ENCODE data around the gene CAPN12. TPM values are rescaled to one million over a fixed set of nuclear protein-coding genes. Genes with fewer than 3 reads are reported as not detected.

CAPN12 gene
- total and polyA plus RNA-seq, 10 donors, result 9.0 to 33.3 (median 16.0) TPM

GRCh38 chr19:38710416-38710702 is 33.9 kb downstream of the CAPN12 start:
- no peaks in the 10 kb centered on the region for H3K27me3 ChIP-seq (replicated peaks in 1 of 7)
- peaks cover 7 to 100% (median 98%) of the 10 kb centered on the region in 6 donors for H3K36me3 ChIP-seq
- TF ChIP-seq POLR2A (IDR thresholded peaks at IDR 0.05) (no peak), CTCF (IDR thresholded peaks at IDR 0.05 in 8 of 11, conservative IDR thresholded peaks at IDR 0.05 in 3 of 11) (no peak), POLR2AphosphoS5 (IDR thresholded peaks at IDR 0.05) (no peak)
- WGBS, 5 donors, result 57 to 87% (median 81%) methylated on average over 2 of the region's 2 CpGs
- H3K27ac ChIP-seq, result peak overlapping the region; percentile 0 to 88 (median 78)
- H3K4me1 ChIP-seq, result peaks cover 44 to 94% (median 84%) of the 10 kb centered on the region in 6 donors
- no peak for DNase-seq
- intact Hi-C loops (cut with DNase I; ENCODE audit: low total_unique reads), result no loop called here
- no peaks in the 10 kb centered on the region for H3K9me3 ChIP-seq
- H3K4me3 ChIP-seq, result no peak overlapping the region

- peak overlapping the region; percentile 63 to 88 (median 78) for H3K27ac ChIP-seq
- DNase-seq, result peak; percentile 88
- H3K36me3 ChIP-seq, result peaks cover 6 to 100% (median 98%) of the 10 kb centered on the region in 6 donors
- H3K9me3 ChIP-seq, result no peaks in the 10 kb centered on the region
- TF ChIP-seq POLR2A (IDR thresholded peaks at IDR 0.05) (no peak), POLR2AphosphoS5 (IDR thresholded peaks at IDR 0.05) (peak; percentile 81 to 84 (median 83))
- H3K27me3 ChIP-seq (replicated peaks in 1 of 7), result no peaks in the 10 kb centered on the region
- H3K4me1 ChIP-seq, result peaks cover 44 to 100% (median 89%) of the 10 kb centered on the region in 6 donors
- no peak overlapping the region for H3K4me3 ChIP-seq
- intact Hi-C loops (cut with DNase I; ENCODE audit: low total_unique reads), result loop anchor here (10.0 kb wide), 1 partner anchor 55 kb away; no protein-coding TSS in a partner anchor
- WGBS, 5 donors, result 65 to 74% (median 70%) methylated on average over 19 to 27 of the region's 27 CpGs
These were observed 34.4 kb downstream of the CAPN12 start for GRCh38 chr19:38709671-38710415.

- Histone ChIP-seq H3K4me1 (peaks cover 44 to 100% (median 90%) of the 10 kb centered on the region in 6 donors), H3K27me3 (replicated peaks in 1 of 7) (no peaks in the 10 kb centered on the region), H3K27ac (peak overlapping the region; percentile 63 to 88 (median 78)), H3K9me3 (no peaks in the 10 kb centered on the region), H3K4me3 (no peak overlapping the region), H3K36me3 (peaks cover 0 to 100% (median 98%) of the 10 kb centered on the region in 6 donors)
- intact Hi-C loops (cut with DNase I; ENCODE audit: low total_unique reads), result loop anchor here (10.0 kb wide), 1 partner anchor 54 kb away; no protein-coding TSS in a partner anchor
- DNase-seq, result no peak
- WGBS, 5 donors, result 84 to 90% (median 88%) methylated on average over 10 of the region's 10 CpGs
- TF ChIP-seq POLR2AphosphoS5 (IDR thresholded peaks at IDR 0.05) (no peak), CTCF (IDR thresholded peaks at IDR 0.05 in 8 of 11, conservative IDR thresholded peaks at IDR 0.05 in 3 of 11) (no peak), POLR2A (IDR thresholded peaks at IDR 0.05) (no peak)
These were observed 35.2 kb downstream of the CAPN12 start for GRCh38 chr19:38709119-38709518.

GRCh38 chr19:38708413-38709024 is 35.8 kb downstream of the CAPN12 start:
- peaks cover 4 to 100% (median 99%) of the 10 kb centered on the region in 6 donors for H3K36me3 ChIP-seq
- H3K9me3 ChIP-seq, result no peaks in the 10 kb centered on the region
- H3K27me3 ChIP-seq (replicated peaks in 1 of 7), result no peaks in the 10 kb centered on the region
- intact Hi-C loops (cut with DNase I; ENCODE audit: low total_unique reads), result loop anchor here (10.0 kb wide), 1 partner anchor 54 kb away; no protein-coding TSS in a partner anchor
- DNase-seq, result no peak
- no peak overlapping the region for H3K4me3 ChIP-seq
- TF ChIP-seq POLR2A (IDR thresholded peaks at IDR 0.05) (no peak), POLR2AphosphoS5 (IDR thresholded peaks at IDR 0.05) (no peak), CTCF (IDR thresholded peaks at IDR 0.05 in 8 of 11, conservative IDR thresholded peaks at IDR 0.05 in 3 of 11) (no peak)
- peaks cover 44 to 100% (median 89%) of the 10 kb centered on the region in 6 donors for H3K4me1 ChIP-seq
- 55 to 77% (median 71%) methylated on average over 9 to 10 of the region's 10 CpGs for WGBS, 5 donors
- H3K27ac ChIP-seq, result peak overlapping the region; percentile 49 to 88 (median 78)
